GM08714 (cell line): ENCODE results near the gene ANKRD55.
"Not testable (repeated sequence)": the region's sequence is repeated elsewhere in the genome, so short reads cannot be mapped to it uniquely, and the experiment has no call there.

Experiments
- H3K4me3 ChIP-seq: fragments of 200-500 bp; sonication (Bioruptor generic); 2 replicates; pipeline ENCODE4 v1.5.1; 2014; ENCODE audit warnings: mild to moderate bottlenecking, low read length, inconsistent platforms
- ZNF274 ChIP-seq: IDR thresholded peaks from 2 replicates; pipeline ENCODE4 v1.6.1; 2012; ENCODE audit warnings: mild to moderate bottlenecking, low read depth, low read length

Gene ANKRD55

DNA sequence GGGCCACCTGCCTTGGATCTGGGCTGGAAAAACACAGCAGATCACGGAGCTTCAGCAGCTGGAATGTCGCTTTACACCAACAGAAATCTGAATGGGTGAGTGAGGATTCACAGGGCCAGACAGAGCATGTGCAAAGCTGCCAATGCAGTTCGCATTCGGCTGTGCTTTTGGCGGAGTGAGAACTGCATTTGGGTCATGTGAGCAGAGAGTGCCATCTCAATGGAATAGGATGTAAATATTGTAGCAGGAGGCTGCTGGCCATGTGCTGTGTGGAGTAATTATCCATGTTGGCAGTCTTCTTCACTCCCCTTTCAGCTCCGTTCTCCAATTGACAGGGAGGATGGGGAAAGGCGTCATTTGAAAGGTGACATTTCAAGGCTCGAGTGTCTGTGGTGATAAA, at the start of gene ANKRD55:
Gene ANKRD55 (minus strand): TSS at position 101 of the 400 bp plus-strand sequence. CDS start 417 bp downstream, outside the sequence.
- no peak within 1 kb of the TSS for H3K4me3 ChIP-seq
- TF ChIP-seq ZNF274, result no peak

DNA sequence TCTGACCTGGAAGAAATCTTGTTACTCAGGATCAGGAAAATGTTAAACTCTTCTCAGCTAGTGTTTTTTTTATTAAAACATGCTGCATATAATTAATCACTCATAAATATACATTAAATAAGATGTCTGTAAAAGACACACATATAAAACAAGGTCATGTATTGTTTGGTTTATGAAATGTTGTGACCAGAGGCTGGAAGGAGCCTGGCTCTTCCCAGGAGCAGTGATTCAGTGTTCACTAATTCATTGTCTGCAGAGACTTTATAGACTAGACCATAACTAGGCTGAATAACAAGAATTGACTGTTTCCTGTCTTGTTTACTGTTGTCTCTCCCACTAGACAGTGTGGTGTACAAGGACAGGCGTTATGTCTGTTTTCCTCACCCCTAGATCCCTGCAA, 49.1 kb upstream of the ANKRD55 start:
- H3K4me3 ChIP-seq, result no peak overlapping the region
- TF ChIP-seq ZNF274, result no peak

DNA sequence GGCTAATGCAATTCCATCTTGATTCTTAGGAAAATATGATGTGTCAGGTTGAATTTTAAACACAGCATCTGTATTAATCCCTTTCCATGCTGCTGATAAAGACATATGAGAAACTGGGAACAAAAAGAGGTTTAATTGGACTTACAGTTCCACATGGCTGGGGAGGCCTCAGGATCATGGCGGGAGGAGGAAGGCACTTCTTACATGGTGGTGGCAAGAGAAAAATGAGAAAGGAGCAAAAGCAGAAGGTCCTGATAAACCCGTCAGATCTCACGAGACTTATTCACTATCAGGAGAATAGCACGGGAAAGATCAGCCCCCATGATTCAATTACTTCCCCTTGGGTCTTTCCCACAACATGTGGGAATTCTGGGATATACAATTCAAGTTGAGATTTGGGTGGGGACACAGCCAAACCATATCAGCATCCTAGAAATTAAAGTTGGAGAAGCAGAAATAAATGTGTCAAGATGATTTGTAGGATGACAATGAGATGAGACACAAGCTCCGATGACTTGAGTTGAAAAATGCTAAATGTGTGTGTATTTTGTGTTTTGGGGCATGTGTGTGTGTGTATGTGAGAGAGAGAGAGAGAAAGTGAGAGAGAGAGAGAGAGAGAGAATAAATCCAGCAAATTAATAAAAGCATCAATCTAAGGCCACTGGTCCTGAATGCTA, 48.5 kb upstream of the ANKRD55 start:
- no peak overlapping the region for H3K4me3 ChIP-seq
- no peak for TF ChIP-seq ZNF274

DNA sequence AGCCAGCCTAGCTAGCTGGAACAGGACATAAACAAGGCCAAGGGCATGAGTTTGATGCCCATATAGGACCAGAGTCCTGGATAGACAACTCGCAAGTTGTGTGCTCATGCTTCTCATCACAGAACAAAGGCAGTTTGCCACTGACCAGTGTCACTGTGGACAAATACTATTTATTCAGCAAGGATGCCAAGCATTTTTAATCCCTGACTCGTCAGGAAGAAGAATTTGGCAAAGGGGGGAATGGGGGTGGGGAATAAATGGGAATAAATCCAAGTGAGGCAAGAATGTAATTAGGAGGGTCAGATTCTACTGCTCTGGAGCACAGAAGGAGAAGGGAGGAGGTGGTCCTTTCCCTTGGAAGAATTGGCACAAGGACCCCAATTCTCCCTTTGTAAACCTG, 46.8 kb upstream of the ANKRD55 start:
- no peak overlapping the region for H3K4me3 ChIP-seq
- TF ChIP-seq ZNF274, result no peak

DNA sequence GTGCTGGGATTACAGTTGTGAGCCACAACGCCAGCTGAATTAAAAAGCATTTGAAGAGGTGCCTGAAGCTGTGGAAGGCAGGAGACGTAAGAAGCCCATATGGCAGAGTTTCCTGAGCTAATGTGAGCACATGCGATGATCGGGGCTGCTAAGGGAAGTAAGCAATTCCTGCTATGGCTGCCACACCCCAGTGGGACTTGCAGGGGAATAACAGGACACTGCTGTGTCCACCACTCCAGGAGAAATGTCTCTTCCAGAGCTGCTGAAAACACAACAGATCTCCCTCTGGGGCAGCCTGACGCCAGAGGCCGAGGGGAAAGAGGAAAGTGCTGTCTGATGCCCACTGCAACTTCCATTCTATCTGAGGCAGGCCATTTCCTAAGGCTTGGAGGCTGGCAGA, 46.2 kb upstream of the ANKRD55 start:
- no peak overlapping the region for H3K4me3 ChIP-seq
- TF ChIP-seq ZNF274, result no peak

DNA sequence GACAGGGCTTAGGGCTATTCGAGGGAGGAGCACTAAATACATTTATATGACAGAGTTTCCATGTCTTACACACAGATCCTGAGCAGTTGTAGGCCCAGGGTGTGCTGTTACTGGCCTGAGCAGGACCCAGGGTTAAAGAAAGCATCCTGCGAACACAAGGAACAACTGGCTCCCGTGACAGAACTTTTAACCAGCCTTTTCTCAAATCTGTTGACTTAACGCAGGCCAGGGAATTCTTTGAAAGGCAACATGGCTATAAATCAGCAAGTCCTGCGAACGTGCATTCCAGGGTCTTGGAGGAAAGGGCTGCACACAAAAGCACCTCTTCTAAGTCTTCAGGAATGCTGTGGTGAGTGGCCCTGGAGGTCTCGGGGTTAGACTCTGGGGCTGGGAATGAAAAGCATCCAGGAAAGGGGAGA, 45.2 kb upstream of the ANKRD55 start:
- no peak overlapping the region for H3K4me3 ChIP-seq
- TF ChIP-seq ZNF274, result no peak

DNA sequence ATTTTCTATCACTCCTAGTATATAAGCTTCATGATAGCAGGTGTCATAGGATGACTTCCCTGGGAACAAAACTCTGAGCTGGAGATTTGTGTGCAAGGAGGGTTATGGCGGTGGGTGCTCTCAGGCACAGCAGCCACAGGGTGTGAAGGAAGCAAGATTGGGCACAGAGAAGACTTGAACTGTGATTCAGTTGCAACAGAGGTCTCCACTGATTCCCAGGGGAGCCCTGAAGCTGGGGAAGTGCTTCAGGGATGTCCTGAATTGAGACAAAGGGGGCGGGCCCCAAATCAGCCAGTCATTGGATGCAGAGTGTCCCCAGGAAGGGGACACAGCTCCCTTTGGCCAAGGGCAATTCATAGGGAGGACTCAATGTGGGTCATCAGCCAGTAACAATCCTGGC, 44.4 kb upstream of the ANKRD55 start:
- no peak for TF ChIP-seq ZNF274
- no peak overlapping the region for H3K4me3 ChIP-seq

DNA sequence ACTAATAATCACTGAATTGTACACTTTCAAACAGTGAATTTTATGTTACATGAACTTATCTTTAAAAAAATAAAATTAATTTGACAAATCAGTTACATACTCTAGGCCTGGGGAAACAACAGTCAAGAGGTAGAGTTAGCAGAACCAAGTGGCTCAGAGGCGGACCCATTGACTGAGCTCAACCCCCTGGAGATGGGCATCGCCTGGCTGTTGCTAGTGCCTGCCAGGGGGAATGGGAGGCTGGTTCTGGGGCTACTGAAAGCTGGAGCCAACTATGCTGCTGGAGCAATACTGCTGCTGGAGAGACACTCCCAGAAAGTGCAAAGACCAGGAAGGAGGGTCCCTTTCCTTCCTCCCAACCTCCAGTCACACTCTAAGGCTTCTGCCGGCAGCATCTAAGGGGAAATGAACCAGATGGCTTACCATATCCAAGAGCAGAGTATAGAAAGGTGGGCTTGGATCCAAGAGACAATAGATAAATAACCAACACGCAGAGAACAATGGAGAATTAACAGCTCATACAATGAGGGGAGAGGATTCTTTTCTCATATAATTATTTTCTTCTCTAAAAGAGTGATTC, 40.3 kb upstream of the ANKRD55 start:
- TF ChIP-seq ZNF274, result no peak
- H3K4me3 ChIP-seq, result no peak overlapping the region

DNA sequence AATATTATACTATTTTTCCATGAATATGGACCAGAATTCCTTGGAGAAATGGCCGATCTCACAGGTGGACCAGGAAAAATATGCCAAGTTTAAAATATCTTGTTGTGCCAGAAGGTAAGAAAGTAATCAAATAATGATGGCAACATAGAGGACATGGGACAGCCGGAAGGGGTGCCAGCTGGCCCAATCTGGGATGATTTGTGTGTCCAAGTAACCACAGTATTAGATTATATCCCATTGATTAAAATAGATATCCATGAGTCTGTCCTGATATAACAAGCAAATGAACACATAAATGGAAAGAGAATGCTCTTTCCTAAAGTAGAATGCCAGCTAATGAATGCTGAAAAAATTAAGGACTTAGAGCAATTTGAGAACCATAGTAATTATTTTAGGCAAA, 39.6 kb upstream of the ANKRD55 start:
- TF ChIP-seq ZNF274, result no peak
- H3K4me3 ChIP-seq, result no peak overlapping the region

DNA sequence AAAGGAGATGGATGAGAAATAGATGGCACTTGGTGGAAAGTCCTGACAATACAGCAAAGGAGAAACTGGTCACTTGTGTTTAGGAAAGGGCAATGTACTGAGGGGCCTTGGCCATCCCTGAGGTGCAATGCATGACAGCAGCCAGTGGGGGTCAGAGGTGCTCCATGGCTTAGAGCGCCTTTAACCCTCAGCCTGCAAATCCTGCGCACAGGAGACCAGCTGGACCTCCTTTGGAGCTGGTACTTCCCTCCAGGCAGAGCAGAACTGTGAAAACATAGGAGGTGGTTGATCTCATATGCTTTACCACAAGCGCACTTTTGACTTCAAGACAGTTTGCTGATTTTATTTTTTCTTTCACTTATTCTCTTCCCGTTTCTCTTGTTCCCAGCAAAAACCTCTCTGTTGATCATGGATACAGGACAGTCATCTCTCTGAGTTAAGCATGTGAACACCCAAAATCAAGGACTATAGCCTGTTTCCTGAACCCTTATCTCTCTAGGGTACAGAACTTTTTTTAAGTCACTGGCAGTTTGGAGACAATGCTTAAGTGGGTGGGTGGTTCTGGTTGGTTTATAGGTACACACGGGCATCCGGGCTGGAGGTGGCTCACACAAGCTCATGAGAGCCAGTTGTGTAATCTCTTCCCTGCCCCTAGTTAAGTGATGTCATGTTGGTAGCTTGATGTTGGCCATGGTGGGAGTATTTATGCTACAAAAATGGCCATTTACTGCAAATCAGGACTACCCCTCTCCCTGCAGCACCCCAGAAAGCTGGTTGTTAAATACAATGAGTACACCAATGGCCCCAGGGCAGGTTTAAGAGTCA, 37.6 kb upstream of the ANKRD55 start:
- no peak for TF ChIP-seq ZNF274
- H3K4me3 ChIP-seq, result no peak overlapping the region

DNA sequence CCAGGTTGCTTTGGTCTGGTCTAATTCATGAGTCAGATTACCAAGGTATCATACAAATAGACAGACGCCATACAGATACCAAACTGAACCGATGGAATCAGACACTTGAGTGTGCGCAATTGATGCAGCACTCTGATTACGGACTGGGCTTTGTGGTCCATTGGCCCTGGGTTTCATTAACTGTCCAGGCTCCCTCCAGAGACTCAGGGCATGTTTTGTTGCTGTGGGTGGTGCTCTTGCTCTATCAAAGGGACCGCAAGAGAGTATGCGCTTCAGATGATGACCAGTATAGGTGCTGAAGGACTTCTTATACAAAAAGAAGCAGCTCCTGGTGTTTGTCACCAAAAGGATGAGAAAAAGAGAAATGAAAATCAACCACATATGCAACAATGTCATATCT, 36.9 kb upstream of the ANKRD55 start:
- no peak overlapping the region for H3K4me3 ChIP-seq
- TF ChIP-seq ZNF274, result no peak

DNA sequence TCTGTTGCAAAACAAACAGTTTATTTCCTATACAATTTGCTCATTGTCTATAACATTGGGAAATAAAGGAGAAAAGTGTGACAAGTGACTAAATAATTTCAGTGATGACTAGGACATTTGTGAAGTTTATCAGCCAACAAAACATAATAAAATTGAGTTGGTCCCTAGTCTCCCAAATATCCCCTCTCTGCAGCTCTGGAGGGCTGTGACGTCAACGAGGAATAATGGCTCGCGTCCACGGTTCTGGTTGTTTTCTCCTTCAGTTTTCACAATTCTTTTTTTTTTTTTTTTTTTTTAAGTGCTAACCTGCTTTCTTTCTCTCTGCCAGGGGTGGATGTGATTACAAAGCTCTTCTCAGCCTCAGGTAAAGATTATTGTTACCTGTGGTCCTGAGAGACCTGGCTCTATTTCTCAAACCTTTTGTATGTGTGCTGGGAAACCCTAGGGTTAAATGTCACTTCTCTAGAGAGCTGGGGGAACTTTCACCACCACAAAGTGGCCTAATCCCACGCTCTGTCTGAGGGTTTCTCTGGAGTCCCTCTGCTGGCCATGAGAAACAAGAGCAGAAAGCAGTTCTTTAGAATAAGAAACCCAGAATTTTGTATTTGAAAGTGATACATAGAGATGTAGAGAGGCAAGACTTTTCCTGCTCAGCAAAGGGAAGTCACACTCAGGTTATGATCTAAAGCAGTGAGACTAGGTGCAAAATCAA, 36.2 kb upstream of the ANKRD55 start:
- H3K4me3 ChIP-seq, result no peak overlapping the region
- TF ChIP-seq ZNF274, result no peak

DNA sequence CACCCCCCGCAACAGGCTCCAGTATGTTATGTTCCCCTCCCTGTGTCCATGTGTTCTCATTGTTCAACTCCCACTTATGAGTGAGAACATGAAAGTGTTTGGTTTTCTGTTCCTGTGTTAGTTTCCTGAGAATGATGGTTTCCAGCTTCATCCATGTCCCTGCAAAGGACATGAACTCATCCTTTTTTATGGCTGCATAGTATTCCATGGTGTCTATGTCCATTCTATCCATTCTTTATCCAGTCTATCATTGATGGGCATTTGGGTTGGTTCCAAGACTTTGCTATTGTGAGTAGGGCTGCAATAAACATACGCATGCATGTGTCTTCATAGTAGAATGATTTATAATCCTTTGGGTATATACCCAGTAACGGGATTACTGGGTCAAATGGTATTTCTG, 35.6 kb upstream of the ANKRD55 start:
- not testable (repeated sequence) for H3K4me3 ChIP-seq

DNA sequence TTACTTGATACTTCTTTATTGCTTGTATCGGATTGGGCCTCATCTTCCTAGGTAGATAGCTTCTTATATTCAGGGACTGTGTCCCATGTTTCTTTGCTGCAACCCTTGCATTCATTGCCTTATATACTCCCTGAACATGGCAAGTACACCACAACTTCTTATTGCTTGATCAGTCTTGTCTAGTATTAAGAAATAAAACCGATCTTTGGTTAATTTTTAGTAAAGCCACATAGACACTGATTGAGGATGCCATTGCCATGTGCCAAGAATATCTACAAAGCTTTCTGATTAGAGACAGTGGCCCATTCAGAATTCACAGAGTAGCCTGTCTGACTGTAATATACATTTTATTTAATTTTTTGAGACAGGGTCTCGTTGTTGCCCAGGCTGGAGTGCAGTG, 34.7 kb upstream of the ANKRD55 start:
- no peak overlapping the region for H3K4me3 ChIP-seq
- TF ChIP-seq ZNF274, result no peak

DNA sequence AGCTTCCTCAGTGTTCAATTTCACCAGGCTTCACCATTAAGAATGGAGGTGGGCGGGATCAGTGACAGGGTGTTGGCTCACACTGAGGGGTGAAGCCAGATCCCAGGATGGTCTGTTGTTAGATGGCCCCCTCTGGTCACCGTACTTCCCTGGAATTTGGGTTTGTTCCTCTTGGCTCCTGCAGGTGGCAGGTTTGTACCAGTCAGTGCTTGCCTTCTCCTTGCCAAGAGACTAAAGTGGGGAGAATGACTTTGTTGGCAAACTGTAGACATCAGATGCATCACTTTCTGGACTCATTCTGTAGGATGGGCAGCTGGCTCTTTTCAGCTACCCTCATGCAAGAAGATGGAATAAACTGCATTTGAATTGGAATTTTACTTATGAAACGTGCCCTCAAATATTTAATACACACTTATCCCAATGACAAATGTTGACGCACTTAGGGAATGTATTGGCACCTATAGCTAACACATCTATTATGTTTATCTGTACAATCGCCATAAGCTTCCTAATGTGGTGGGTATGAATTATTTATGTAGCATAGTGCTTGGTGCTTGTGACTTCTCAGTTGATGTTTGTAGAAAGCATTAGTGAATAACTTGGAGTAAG, 31.4 kb upstream of the ANKRD55 start:
- no peak for TF ChIP-seq ZNF274

More for the DNA sequence above, 31.4 kb upstream of the ANKRD55 start:
- H3K4me3 ChIP-seq, result no peak overlapping the region
